Measurements from ENCODE around the gene TBCD.

- TF ChIP-seq CTCF (conservative IDR thresholded peaks at IDR 0.05 in 1 of 2, IDR thresholded peaks at IDR 0.05 in 1 of 2; ENCODE audit: low read depth in 1 of 2, low read length in 2 of 2) (no peak), EZH2 (IDR thresholded peaks at IDR 0.05; ENCODE audit: low read length, missing control alignments) (no peak)
These were observed 182.0 kb downstream of the TBCD start for GRCh38 chr17:82933911-82934310.

Data from fibroblast of lung (primary cell).